Measurements from ENCODE around the gene CER1. TPM values are rescaled to one million over a fixed set of nuclear protein-coding genes. Genes with fewer than 3 reads are reported as not detected.

The CER1 gene
- total and polyA plus RNA-seq, 12 donors, result 0.39 TPM; not detected in 11

GRCh38 chr9:14756291-14756690 lies 33.8 kb upstream of the CER1 start:
- no peak overlapping the region for H3K4me3 ChIP-seq
- intact Hi-C loops (cut with DNase I), result no loop called here
- TF ChIP-seq POLR2A (IDR thresholded peaks at IDR 0.05), result no peak
- TF ChIP-seq, protein P1, sequence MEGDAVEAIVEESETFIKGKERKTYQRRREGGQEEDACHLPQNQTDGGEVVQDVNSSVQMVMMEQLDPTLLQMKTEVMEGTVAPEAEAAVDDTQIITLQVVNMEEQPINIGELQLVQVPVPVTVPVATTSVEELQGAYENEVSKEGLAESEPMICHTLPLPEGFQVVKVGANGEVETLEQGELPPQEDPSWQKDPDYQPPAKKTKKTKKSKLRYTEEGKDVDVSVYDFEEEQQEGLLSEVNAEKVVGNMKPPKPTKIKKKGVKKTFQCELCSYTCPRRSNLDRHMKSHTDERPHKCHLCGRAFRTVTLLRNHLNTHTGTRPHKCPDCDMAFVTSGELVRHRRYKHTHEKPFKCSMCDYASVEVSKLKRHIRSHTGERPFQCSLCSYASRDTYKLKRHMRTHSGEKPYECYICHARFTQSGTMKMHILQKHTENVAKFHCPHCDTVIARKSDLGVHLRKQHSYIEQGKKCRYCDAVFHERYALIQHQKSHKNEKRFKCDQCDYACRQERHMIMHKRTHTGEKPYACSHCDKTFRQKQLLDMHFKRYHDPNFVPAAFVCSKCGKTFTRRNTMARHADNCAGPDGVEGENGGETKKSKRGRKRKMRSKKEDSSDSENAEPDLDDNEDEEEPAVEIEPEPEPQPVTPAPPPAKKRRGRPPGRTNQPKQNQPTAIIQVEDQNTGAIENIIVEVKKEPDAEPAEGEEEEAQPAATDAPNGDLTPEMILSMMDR (IDR thresholded peaks at IDR 0.05), result no peak
- 21 to 35% (median 28%) methylated on average over 1 of the region's 1 CpG for WGBS, 4 donors
- no peaks in the 10 kb centered on the region for H3K36me3 ChIP-seq (replicated peaks in 1 of 2)
- peaks cover 3 to 21% of the 10 kb centered on the region in 2 donors for H3K4me1 ChIP-seq (replicated peaks in 1 of 2)
- H3K9me3 ChIP-seq (replicated peaks in 1 of 3), result no peaks in the 10 kb centered on the region
- no peak overlapping the region for H3K27ac ChIP-seq
- no peaks in the 10 kb centered on the region for H3K27me3 ChIP-seq
- no peak for DNase-seq

GRCh38 chr9:14752871-14753270 lies 30.3 kb upstream of the CER1 start:
- no peak for DNase-seq
- H3K27me3 ChIP-seq, result no peaks in the 10 kb centered on the region
- TF ChIP-seq, protein P1 (IDR thresholded peaks at IDR 0.05), result no peak
- no peak for TF ChIP-seq POLR2A (IDR thresholded peaks at IDR 0.05)
- peaks cover 3 to 5% of the 10 kb centered on the region in 2 donors for H3K4me1 ChIP-seq (replicated peaks in 1 of 2)
- intact Hi-C loops (cut with DNase I), result no loop called here
- H3K9me3 ChIP-seq (replicated peaks in 1 of 3), result no peaks in the 10 kb centered on the region
- no peaks in the 10 kb centered on the region for H3K36me3 ChIP-seq (replicated peaks in 1 of 2)
- H3K27ac ChIP-seq, result no peak overlapping the region
- no peak overlapping the region for H3K4me3 ChIP-seq
- 87 to 97% (median 96%) methylated on average over 1 of the region's 1 CpG for WGBS, 4 donors

- intact Hi-C loops (cut with DNase I), result no loop called here
- TF ChIP-seq POLR2A (IDR thresholded peaks at IDR 0.05), result no peak
- TF ChIP-seq, protein P1 (IDR thresholded peaks at IDR 0.05), result no peak
- Histone ChIP-seq H3K27ac (no peak overlapping the region), H3K36me3 (replicated peaks in 1 of 2) (no peaks in the 10 kb centered on the region), H3K4me3 (no peak overlapping the region), H3K4me1 (replicated peaks in 1 of 2) (peaks cover 3 to 5% of the 10 kb centered on the region in 2 donors), H3K9me3 (replicated peaks in 1 of 3) (no peaks in the 10 kb centered on the region), H3K27me3 (no peaks in the 10 kb centered on the region)
- DNase-seq, result peak in 3 of 7 donors; percentile 6 to 24 (median 12)
- 59 to 74% (median 70%) methylated on average over 1 of the region's 1 CpG for WGBS, 4 donors
These were observed 29.7 kb upstream of the CER1 start for GRCh38 chr9:14752271-14752670.

GRCh38 chr9:14750821-14751220 lies 28.3 kb upstream of the CER1 start:
- no peak overlapping the region for H3K27ac ChIP-seq
- TF ChIP-seq, protein P1 (IDR thresholded peaks at IDR 0.05), result no peak
- TF ChIP-seq POLR2A (IDR thresholded peaks at IDR 0.05), result no peak
- DNase-seq, result no peak
- no peak overlapping the region for H3K4me3 ChIP-seq
- H3K4me1 ChIP-seq (replicated peaks in 1 of 2), result peaks cover 0 to 5% of the 10 kb centered on the region in 2 donors
- intact Hi-C loops (cut with DNase I), result no loop called here
- H3K9me3 ChIP-seq (replicated peaks in 1 of 3), result no peaks in the 10 kb centered on the region
- H3K36me3 ChIP-seq (replicated peaks in 1 of 2), result no peaks in the 10 kb centered on the region
- H3K27me3 ChIP-seq, result no peaks in the 10 kb centered on the region
